Measurements from ENCODE around the gene COX7A2L.
"Not testable (repeated sequence)": the region's sequence is repeated elsewhere in the genome, so short reads cannot be mapped to it uniquely, and the experiment has no call there.

Gene COX7A2L

DNA sequence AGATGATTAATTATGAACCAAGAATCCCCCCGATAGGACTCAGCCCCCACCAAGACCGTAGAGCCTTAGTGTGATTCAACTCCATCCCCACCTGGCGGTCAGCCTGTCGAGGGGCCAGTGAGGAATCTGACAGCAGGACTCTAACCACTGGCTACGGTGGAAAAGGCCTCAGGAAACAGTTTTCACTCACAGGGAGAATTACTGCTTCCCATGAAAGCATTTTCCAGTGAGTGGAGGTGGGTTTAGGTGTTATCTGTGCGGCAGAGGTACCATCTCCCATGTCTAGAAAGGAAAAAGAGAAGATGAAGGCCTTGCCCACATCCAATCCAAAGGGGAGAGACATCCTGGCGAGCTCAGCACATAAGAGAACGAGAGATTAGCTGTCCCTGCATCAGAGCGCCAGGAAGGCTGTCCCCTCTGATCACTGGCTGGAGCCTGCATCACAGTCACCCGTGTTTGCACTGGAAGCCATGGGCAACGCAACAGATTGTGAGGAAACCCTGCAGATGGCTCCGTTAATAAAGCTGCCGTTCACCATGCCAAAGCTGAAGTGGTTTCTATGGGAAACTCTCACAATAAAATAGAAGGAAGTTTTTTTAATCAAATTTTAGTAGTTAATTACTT, 22.3 kb downstream of the COX7A2L start:
- ATAC-seq, result no peak

DNA sequence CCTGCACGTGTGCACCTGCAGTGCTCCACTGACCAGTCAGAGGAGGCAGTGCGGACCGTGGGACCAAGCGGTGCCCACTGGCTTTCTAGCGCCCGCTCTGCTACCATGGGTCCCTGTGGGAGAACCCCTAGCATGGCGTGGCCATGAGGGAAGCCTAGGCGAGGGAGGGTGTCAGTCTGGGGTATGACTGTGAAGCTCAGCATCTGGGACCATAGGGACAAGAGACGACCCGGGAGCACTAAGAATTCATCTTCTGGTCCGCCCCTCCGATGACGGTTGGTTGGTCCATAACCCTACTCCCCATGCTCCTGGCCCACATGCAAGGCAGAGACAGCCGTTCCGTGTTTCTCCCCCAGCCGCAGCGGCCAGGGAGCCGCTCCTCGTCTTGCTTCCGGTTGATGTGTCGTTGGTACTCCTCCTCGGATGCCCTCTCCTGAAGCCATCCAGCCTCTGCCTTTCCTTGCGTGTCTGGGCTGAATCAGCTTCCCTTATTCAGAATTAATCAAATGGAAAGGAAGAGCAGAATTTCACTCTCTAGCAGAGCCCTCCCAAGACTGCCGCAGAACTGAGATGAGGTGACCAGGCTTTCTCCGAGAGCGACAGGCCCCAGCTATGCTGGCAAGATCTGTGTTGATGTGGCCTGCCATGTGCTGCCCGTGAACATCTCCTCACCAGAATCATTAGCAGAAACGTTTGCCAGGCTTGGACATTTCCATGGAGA, 23.0 kb downstream of the COX7A2L start:
- ATAC-seq, result no peak

DNA sequence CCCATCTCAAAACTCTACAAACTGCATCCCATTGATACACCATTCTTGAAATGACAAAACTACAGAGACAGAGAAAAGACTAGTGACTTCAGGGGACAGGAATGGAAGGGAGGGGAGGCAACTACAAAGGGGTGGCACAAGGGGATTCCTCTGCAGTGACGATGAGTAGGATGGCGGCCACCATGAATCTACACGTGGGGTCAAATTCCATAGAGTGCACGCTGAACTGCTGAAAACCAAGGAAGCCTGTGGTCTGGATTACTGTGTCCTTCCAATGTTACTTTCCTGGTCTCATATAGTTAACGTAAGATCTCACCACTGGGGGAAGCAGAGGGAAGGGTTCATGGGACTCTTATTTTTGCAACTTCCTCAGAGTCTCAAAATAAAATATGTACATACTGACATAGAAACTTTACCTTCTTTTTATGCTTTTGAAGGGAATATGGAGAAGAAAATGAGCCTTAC, 23.6 kb downstream of the COX7A2L start:
- no peak for ATAC-seq

DNA sequence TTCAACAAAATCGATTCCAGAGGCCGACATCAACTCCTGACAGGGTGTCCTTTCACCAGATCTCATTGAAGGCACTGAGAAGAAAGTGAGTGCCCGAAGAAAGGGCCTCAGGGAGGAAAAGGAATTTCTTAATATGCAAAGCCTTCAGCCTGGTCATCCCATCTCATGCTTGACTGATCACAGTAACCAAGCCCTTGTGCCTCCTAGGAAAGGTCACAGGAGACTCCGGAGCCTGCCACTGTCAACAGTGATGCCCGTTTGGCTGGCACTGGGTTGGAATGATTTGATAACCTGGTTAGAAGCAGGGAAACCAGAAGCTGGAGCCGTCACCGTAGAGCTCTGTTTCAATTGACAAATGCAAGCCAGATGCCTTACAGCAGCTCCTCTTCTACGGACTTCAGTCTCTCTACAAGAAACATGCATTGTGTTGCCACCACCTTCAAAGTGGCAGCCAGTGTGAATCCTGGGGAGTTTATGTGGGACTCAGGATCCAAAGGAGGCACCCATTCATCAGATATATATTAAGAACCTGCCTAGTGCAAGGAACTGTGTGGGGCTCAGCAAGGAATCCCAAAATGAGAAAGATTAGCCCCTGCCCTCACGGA, 24.6 kb downstream of the COX7A2L start:
- no peak for ATAC-seq

DNA sequence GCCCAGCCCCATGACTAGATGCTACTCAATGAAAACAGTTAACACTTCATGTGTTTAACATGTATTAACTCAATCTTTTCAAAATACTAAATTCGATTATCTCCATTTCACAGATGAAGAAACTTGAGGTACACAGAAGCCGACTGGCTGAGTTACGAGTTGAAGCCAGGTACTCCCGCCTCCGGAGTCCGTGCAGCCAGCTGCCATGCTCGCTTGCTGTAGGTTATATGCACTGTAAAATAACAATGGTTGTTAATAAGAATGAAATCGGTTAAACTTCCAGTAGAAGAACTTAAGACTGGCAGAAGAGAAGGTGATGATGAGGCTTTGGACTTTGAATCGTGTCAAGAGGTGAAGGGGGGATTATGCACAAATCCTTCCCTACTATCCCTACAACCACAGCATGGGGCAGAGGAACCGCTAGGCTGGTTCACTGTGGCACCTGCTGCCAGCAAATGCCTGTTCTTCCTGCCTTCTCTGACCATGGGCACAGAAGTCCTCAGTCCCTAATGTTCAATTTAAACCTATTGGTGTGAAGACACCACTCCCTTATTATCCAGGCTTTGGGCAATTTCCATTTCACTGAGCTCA, 25.4 kb downstream of the COX7A2L start:
- no peak for ATAC-seq

DNA sequence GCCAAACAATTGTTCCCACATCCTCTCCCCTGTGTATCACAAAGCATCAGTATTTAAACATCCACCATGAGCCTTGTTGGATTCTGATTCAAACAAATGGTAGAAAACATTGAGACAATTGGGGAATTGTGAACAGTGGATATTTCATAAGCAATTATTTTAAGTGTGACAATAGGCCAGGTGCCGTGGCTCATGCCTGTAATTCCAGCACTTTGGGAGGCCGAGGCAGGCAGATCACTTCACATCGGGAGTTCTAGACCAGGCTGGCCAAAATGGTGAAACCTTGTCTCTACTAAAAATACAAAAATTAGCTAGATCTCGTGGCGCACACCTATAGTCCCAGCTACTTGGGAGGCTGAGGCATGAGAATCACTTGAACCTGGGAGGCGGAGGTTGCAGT, 26.2 kb downstream of the COX7A2L start:
- ATAC-seq, result not testable (repeated sequence)

DNA sequence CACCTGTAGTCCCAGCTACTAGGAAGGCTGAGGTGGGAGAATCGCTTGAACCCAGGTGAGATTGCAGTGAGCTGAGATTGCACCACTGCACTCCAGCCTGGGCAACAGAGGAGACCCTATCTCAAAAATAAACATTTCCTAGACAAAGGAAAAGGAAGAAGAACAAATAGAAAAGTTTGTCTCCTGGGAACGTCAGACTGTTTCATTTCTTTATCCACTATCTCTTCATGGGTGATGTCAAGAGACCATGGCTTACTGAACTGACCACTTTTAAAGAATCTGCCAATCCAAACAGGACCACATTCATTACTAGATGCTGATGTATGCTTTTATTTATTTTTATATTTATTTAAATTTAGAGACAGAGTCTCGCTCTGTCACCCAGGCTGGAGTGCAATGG, 26.8 kb downstream of the COX7A2L start:
- no peak for ATAC-seq

DNA sequence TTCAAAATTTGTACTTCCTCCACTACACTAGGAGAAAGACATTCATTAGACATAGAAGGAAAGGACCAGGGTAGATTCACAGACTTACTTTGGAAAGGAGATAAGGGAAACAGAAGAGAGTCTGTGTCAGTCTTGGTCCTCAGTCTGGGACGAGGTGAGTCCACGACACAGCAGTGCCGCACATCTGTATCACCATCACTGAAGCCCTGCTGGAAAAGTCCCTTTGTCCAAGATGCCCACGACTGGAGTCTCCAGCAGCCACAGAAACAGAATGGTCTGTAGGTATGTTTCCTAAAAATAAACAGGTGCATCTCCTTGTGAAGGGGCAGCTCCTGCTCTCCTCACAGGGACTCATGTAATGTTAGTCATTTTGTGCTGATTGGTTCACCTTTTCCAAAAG, 27.4 kb downstream of the COX7A2L start:
- ATAC-seq, result no peak

DNA sequence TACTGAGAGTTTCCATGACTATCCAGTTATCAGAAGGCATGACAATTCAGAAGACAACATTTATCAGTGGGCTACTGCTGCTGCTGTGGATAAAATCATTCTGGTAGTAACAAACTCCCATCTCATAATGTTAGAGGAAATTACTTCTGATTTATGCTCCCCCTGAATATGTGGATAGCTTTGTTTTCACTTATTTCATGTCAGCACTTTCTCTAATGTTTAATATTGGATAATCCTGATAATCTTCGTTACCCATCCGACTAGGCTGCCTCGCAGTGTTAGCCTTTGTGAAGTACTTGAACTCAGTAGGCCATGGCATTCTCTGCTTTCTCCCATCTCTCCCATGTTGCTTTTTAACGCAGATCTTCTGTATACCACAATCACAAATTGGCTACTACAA, 28.4 kb downstream of the COX7A2L start:
- ATAC-seq, result no peak

DNA sequence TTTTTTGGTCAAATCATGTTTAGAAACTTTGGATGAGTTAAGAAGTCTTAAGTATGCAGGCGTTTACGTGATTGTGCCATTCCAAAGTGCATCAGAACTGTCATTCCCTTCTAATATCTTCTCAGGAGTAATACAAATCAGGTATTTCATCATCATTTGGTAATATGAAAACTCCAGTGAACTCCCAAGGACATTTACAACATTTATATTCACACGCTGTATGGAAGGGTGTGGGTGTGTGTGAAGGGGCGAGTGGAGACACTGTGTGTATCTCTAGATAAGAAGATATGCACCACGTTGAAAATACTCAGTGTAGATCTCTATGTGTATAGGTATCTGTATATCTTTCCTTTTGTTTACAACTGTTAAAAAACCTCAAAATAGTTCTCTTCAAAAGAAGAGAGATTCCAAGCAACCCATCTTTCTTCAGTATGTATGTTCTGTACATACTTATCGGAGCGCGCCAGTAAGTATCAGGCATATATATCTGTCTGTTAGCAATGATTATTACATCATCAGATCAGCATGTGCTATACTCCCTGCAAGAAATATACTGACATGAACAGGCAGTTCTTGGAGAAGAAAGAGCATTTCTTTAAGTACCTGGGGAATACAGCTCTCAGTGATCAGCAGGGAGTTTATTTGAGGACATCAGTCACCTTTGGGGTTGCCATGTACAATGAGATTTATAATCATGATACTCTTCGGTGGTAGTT, 29.3 kb downstream of the COX7A2L start:
- ATAC-seq, result no peak

DNA sequence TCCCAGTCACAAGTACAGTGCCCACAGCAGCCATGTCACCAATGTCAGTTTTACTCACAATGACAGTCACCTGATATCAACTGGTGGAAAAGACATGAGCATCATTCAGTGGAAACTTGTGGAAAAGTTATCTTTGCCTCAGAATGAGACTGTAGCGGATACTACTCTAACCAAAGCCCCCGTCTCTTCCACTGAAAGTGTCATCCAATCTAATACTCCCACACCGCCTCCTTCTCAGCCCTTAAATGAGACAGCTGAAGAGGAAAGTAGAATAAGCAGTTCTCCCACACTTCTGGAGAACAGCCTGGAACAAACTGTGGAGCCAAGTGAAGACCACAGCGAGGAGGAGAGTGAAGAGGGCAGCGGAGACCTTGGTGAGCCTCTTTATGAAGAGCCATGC, 31.3 kb downstream of the COX7A2L start:
- no peak for ATAC-seq

DNA sequence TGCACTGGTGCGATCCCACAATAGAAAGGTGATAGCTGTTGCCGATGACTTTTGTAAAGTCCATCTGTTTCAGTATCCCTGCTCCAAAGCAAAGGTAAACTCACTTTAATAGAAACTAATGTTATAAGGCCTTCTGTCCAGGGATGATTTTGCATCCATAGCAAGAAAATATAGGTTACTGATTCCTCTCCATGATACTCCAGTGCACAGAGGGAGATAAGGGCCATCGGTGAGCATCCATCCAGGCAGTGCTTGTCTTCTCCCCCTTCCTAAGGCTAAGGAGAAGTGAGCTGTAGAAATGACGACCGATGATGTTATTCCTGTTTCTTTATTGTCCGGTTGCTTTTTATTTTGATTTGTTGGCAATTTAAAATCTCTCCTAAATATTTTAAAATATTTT, 32.1 kb downstream of the COX7A2L start:
- ATAC-seq, result no peak

DNA sequence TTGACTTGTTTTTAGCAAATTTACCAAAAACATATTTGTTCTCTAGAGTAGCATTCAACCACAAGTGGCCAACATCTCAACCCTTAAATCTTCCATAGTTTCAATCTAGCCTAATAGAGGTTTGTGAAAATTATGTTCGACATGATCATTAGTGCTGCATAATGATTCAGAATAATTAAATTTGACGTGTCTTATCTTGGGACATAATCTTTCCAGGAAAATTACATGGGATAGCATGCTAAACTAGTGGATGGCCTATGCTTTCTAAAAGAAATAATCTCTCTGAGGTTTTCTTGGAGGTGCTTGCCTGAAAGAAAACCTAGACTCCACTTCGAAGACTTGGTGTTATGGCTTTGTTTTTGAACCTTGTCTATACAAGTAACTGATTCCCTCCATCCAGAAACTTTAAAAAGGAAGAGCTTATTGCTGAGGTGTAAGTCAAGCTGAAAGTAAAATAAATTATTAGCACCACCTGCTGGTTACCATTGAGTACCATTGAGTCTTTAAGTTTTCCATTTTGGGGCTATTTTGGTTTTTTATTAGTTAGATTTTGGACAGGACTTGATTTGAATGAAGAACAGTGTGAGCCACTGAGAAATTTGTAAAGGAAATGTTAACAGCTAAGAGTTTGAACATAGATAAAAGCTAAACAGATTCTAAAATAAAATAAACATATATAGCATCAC, 32.7 kb downstream of the COX7A2L start:
- ATAC-seq, result no peak

DNA sequence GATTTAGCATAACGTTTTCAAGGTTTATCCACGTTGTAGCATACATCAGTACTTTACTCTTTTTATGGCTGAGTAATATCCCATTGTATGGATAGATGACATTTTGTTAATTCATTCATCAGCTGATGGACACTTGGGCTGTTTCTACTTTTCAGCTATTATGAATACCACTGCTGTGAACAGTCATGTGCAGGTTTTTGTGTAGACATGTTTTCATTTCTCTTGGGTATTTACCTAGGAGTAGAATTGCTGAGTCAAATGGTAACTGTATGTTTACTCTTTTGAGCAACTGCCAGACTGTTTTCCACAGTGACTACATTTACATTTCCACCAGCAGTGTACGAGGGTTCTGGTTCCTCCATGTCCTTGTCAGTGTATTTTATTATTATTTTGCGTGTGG, 33.9 kb downstream of the COX7A2L start:
- peak in 1 of 2 donors; percentile 36 for ATAC-seq

DNA sequence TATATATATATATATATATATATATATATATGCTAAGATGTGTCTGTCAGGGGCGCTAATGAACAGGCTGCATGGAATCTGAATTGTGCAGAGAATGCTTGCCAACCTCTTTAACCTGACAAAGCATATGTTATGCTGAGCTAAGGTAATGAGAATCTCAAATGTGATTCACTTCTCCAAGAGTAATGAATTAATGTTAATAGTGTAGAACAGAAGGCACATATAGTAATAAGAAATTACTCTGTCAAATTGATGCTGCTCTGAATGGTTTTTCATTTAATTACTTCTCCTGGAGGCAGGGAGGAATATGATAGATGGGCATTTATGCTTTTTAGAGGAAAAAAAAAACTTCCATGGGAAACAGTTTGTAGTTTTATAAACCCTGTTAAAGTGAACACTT, 35.4 kb downstream of the COX7A2L start:
- ATAC-seq, result no peak

DNA sequence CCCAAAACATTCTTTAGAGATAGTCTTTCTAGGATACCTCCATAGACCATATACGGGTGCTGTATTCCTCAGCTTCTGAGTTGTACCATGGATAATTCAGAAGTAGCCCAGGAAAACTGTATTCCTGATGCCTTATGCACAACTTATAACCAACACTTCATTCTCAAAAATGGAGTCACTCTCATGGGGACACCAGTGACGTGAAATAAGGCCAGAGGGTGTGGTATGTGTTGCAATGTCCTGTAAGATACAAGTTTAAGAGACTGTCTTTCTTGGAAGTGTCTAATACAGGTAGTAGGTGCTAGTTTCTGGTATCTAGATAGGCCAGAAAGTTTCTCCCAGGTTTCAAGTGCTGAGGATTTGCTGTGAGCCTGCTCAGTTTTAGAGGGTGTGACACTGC, 36.1 kb downstream of the COX7A2L start:
- no peak for ATAC-seq

DNA sequence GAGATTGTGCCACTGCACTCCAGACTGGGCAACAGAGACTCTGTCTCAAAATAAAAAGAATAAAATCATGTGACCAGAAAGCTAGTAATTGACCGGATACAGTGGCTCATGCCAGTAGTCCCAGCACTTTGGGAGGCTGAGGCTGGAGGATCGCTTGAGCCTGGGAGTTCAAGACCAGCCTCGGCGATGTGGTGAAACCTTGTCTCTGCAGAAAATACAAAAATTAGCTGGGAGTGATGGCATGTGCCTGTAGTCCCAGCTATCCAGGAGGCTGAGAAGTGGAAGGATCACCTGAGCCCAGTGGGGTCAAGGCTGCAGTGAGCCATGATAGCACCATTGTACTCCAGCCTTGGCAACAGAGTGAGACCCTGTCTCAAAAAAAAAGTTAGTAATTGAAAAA, 36.8 kb downstream of the COX7A2L start:
- no peak for ATAC-seq

DNA sequence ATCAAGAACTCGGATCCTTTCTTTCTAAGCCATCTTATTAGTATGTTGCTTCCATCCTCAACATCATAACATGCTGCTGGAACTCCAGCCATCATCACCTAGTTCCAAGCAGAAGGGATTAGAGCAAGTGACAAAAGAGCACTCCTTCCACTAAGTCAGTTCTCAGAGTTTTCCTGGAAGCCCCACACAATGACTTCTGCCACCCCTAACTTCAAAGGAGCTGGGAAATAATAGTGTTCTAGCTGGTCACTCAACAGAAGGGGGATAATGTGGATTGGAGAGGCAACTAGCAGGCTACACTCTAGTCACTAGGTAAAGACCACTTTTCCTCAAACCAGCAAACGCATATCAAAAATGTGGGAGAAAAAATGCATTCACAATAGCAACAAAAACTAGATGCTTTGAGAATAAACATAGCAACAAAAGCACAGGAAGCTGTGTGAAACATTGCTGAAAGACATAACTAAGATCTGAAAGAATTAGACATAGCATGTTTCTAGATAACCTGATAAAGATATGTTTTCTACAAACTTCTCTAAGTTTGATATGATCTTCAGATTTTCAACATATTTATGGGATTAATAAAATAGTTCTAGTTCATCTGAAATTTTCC, 39.5 kb downstream of the COX7A2L start:
- no peak for ATAC-seq

DNA sequence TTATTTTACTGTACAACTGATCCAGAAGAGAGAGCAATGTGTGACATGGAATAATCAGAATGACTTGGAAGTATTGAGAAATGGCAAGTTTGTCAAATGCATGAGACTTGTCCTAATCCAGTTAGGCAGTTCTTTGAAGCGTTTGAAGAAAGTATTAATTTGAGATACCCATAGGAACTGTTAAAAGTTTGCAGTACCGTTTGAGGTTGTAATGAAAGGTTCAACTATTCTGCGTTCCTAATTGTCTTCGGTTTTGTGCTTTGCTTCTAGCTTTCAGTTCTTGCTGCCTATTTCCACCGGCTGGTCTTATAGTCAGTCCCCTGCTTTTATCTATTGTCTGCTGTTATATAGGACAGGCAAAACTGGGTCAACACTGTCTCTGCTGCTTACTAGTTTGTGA, 41.8 kb downstream of the COX7A2L start:
- no peak for ATAC-seq

DNA sequence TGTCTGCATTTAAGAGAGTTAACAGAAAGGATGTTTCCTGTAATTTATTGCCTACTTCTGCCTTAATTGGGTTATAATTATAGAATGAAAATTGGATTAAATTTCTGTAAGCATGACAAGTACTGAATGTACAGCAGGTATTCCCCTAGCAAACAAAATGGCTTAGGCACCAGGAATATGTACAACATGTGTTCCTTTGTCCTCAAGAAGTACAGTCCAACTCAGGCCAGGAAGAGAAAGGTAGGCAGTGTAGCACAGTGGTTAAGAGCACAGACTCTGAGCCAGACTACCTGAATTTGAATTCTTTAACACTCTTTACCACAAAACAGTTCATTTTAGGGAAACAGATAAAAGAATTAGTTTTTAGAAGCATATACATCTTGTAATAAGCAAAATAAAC, 43.1 kb downstream of the COX7A2L start:
- no peak for ATAC-seq

DNA sequence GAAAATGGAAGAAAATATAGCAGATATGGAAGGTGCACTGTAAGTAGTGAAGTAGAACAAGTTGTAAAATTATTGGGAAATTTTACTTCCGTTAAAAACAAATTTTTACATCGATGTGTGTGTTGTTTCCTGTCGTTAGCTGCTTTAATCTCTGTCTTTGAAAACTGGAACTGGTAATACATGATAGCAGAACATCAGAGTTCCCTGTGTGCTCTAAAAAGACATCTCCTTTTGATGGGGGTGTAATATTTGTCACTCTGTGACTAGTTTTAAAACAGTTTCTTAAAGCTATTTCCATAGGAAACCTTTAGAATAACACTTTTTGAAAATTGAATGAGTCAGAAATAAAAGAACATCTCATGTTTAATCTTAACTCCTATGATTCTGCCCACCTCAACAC, 43.5 kb downstream of the COX7A2L start:
- ATAC-seq, result peak in 1 of 2 donors; percentile 36

DNA sequence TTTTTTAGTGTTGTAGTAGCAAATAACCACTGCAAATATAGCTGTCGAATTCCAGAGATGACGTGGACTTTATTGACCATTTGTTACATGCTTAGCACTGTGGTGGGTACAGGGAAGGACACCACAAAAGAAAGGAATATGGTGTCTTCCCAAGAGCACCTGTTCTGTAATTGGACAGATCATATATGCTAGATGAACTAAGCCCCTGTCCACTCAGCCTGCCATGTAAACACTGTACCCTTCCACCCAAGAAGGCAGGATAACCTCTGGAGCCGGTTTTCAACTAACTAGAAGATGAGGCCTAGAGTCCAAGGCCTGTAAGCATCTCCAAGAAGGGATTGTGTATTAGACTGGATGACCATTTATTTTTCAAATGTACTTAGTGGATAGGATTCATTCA, 44.1 kb downstream of the COX7A2L start:
- no peak for ATAC-seq
